ENCODE data around the gene PAX8. TPM values are rescaled to one million over a fixed set of nuclear protein-coding genes. Genes with fewer than 3 reads are reported as not detected.

Gene PAX8
- total and polyA plus RNA-seq, 2 experiments from 2014 or later, result 0.21 to 0.32 TPM

- TF ChIP-seq ZNF462 (CRISPR knock-in tag; IDR thresholded peaks at IDR 0.05) (no peak), EZH2 (IDR thresholded peaks at IDR 0.05; ENCODE audit: low read depth, unreplicated experiment) (no peak), STAT1 (IDR thresholded peaks at IDR 0.05; ENCODE audit: unreplicated experiment) (no peak), JUNB (IDR thresholded peaks at IDR 0.05; ENCODE audit: unreplicated experiment) (no peak), ETS1 (IDR thresholded peaks at IDR 0.05) (no peak), NANOG (IDR thresholded peaks at IDR 0.05; ENCODE audit: borderline replicate concordance) (no peak)
Observed at GRCh38 chr2:113178891-113179290, 99.8 kb downstream of the PAX8 start (continued).

- no peak for TF ChIP-seq POLR2AphosphoS5 (IDR thresholded peaks at IDR 0.05; ENCODE audit: low read depth)
- TF ChIP-seq EZH2phosphoT487 (IDR thresholded peaks at IDR 0.05; ENCODE audit: unreplicated experiment), result no peak
- Mint-ChIP-seq H3K27me3 (ENCODE audit: insufficient read depth, low read depth, poor library complexity) (peaks cover 7% of the 10 kb centered on the region), H3K9me3 (no peaks in the 10 kb centered on the region), H3K27ac (no peak overlapping the region), H3K4me1 (peaks cover 30% of the 10 kb centered on the region), H3K4me3 (no peak overlapping the region), H3K36me3 (ENCODE audit: low read depth) (no peaks in the 10 kb centered on the region)
- H3K4me3 ChIP-seq, result no peak overlapping the region
- H3K79me2 ChIP-seq (replicated peaks; ENCODE audit: insufficient read depth), result no peaks in the 10 kb centered on the region
- H3K36me3 ChIP-seq (ENCODE audit: insufficient read depth), result no peaks in the 10 kb centered on the region
- H2AFZ ChIP-seq, result no peak overlapping the region
- DNase-seq (ENCODE audit: low spot score) (no peak), ATAC-seq (no peak)
- H3K27ac ChIP-seq (ENCODE audit: low read depth), result no peak overlapping the region
- no peak overlapping the region for H3K4me2 ChIP-seq
- no peaks in the 10 kb centered on the region for H3F3A ChIP-seq (replicated peaks; ENCODE audit: low read depth)
- H3K27me3 ChIP-seq (ENCODE audit: insufficient read depth), result no peaks in the 10 kb centered on the region
- H4K20me1 ChIP-seq (replicated peaks; ENCODE audit: insufficient read depth), result no peaks in the 10 kb centered on the region
- H3K9me2 ChIP-seq (ENCODE audit: insufficient read depth), result no peaks in the 10 kb centered on the region
- no peaks in the 10 kb centered on the region; the same call in 1 of the 2 replicates for H3K4me1 ChIP-seq (ENCODE audit: insufficient read depth)
Observed at GRCh38 chr2:113178069-113178746, 100.5 kb downstream of the PAX8 start.

Measured in GM23338 (cell line).